HG03439 (cell line): ENCODE results near the gene LZTS2.
"Not testable (repeated sequence)": the region's sequence is repeated elsewhere in the genome, so short reads cannot be mapped to it uniquely, and the experiment has no call there.

Experiments used
- ATAC-seq: cut with Tn5 transposase; IDR thresholded peaks from one replicate; pipeline ENCODE4 v1.9.1; 2021; ENCODE audit warnings: mild to moderate bottlenecking, moderate library complexity; ENCODE audit not compliant: unreplicated experiment

Gene LZTS2, protein sequence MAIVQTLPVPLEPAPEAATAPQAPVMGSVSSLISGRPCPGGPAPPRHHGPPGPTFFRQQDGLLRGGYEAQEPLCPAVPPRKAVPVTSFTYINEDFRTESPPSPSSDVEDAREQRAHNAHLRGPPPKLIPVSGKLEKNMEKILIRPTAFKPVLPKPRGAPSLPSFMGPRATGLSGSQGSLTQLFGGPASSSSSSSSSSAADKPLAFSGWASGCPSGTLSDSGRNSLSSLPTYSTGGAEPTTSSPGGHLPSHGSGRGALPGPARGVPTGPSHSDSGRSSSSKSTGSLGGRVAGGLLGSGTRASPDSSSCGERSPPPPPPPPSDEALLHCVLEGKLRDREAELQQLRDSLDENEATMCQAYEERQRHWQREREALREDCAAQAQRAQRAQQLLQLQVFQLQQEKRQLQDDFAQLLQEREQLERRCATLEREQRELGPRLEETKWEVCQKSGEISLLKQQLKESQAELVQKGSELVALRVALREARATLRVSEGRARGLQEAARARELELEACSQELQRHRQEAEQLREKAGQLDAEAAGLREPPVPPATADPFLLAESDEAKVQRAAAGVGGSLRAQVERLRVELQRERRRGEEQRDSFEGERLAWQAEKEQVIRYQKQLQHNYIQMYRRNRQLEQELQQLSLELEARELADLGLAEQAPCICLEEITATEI

DNA sequence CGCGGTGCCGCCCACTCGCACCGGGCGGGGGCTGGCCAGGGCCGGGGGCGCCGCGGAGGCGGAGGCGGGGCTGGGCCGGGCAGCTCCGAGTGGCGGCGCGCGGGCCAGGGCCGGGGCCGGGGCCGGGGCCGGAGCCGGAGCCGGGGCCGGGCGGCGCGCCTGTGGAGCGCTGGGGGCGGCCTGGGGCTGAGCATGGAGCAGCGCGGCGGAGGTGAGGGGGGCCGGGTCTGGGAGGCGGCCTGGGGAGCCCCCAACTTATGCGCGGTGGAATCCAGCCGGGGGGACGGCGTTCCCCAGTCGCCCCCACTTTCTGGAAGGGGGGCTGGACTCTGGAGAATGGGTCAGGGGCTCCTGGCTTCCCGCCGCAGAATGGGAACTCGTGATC is at the start of gene LZTS2:
LZTS2 (plus strand) TSS at position 67 of the 385 bp plus-strand sequence. CDS start 2,731 bp downstream, outside the sequence.
- no peak for ATAC-seq

DNA sequence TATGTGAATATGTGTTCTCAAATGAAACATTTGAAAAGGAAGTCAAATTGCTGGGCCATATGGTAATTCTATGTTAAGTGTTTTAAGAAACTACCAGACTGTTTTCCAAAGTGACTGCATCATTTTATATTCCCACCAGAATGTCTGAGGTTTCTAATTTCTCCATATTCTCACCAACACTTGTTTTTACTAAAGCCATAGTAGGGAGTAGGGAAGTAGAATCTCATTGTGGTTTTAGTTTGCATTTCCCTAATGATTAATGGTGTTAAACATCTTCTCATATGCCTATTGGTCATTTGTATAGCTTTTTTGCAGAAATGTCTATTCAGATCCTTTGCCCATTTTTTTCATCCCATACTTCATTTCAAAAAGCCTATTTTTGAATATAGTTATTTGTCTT is 39.4 kb upstream of the LZTS2 start:
- no peak for ATAC-seq

DNA sequence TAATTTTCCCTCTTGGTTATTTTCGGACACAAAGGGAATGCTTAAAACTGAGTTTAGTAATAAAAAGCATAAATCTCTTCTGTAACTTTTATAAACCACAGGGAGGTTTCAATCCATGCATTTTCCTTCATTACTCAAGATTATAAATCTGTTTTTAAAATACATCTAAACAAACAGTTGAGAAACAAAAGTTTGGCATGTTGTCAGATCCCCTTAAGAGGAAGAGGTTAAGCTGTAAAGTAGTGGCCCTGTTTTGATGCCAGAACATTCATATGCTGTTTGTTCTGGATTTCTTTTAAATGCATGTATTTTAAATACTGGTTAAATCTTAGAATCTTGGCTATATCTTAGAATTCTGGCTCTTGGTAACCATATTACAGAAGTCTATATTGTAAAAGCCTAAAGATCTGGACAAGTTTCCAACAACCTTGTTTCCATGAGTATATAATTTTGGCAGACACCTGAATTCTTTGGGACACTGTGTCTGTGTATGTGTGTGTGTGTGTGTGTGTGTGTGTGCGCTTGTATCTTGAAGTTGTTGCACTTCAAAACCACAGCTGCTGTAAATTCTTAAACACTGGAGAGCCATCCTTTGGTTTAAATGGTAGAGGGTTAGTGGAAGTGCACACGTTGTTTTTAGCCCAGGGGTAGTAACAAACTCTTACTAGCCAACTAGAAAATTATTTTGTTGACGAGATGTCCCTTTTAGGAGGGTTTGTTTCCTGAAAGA is 37.1 kb upstream of the LZTS2 start:
- no peak for ATAC-seq

DNA sequence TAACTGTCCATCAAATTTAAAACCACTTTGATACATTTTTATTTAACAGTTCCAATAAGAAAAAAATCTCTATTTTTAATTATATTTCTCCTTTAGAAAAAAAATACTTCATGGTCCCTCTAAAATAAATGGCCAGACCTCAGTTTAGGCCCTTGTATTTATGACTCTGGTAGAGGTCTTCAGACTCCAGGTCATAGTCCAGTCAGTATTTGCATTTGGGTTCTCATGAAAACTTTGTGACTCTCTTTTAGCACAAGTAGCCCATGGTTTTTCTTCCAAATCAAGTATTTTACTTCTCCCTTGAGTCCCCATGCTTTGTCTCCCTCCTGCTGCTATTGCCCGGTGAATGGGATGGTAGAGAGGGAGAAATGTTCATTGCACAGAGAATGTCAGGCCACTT is 35.8 kb upstream of the LZTS2 start:
- ATAC-seq: no peak

DNA sequence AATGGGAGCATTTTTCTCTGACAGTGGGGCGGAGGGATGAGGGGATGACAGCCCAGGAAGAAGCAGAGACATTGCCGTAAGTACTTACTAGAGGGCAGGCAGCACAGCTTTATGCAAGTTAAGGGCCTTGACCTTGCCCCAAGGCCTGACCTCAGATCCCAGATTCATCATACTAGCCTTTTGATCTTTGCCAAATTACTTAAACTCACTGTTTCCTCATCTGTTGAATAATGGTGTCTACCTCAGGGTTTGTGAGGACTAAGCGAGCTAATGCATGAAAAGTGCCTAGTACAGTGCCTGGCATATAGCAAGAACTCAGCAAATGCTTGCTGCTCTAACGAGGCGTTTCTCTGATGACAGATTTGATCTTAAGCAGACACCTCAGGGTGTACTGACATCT is 33.8 kb upstream of the LZTS2 start:
- no peak for ATAC-seq

DNA sequence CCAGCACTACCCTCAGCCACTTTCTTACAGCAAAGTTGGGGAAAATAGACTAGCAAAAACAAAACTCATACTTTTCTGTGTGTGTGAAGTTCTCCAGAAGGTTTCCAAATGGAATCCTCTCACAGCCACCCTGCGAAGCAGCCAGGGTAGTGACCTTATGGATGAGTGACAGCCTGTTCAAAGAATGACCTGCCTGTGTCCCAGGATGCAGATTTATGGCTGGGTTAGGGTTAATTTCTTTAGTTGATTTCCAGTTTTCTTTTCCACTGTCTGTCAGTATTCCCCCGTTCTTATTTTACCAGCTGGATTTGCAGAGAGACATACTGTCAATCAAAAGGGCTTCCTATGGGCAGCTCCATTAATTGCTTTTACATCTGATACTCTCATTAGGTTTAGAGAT is 32.7 kb upstream of the LZTS2 start:
- ATAC-seq: no peak

DNA sequence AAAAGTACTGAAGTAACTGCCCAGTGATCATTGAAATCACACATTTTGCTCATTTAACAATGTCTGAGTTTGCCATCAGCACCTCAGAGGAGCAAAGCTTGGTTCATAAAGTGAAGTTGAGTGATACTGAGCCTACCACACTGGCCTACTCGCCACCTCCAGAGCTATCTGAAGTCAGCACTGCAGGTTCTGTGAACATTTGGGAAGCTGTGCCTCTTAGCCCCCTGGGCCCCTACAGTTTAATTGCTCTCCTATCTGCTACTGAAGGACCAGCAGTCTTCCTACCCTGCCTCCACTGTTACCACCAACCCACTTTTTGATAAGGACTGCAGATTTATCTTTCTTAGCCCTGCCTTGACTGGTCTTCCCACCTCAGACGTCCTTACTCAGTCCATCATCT is 32.3 kb upstream of the LZTS2 start:
- ATAC-seq: no peak

DNA sequence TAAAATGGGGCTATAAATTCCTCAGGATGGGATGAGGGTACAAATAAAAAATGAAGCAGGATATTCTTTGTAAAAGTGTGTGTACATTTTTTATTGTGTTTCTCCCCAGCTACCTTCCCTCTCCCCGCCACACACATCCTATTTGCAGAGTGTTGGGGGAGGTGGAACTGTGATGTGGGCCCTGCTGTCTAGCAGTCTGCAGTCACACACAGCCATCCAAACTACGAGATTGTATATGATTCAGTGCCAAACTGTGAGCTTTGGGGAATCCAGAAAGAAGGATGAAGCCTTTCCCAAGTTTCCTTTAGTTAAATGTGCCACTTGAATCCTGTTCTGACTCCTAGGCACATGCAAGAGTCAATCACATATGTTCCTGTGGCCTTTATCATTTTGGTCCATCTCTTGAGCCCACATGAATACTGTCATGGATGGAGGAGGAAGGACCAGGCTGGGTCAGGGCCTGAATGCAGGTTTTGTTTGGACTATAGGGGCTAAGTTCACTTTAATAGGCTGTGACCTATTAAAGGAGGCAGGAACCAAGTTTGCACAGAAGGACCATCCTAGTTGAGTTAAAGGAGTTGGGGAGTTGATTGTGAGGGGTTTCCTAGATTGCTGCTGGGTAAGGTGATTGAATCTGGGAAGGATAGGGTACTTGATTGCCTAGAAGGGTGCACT is 31.4 kb upstream of the LZTS2 start:
- no peak for ATAC-seq

DNA sequence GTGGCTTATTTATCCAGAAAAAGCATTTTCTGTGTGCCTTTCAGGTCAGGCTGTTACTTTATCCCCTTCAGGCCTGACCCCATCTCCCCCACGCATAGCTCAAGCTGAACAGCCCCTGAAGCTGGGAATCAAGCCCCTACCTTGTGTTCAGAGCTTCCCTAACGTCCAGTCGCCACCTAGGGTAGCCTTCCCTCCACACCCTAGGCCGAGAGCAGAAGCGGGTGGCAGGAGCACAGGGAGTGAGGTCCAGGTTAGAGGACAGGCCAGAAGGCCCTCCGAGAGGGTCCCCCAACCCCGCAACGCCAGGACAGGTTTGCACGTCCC is 30.8 kb upstream of the LZTS2 start:
- no peak for ATAC-seq

DNA sequence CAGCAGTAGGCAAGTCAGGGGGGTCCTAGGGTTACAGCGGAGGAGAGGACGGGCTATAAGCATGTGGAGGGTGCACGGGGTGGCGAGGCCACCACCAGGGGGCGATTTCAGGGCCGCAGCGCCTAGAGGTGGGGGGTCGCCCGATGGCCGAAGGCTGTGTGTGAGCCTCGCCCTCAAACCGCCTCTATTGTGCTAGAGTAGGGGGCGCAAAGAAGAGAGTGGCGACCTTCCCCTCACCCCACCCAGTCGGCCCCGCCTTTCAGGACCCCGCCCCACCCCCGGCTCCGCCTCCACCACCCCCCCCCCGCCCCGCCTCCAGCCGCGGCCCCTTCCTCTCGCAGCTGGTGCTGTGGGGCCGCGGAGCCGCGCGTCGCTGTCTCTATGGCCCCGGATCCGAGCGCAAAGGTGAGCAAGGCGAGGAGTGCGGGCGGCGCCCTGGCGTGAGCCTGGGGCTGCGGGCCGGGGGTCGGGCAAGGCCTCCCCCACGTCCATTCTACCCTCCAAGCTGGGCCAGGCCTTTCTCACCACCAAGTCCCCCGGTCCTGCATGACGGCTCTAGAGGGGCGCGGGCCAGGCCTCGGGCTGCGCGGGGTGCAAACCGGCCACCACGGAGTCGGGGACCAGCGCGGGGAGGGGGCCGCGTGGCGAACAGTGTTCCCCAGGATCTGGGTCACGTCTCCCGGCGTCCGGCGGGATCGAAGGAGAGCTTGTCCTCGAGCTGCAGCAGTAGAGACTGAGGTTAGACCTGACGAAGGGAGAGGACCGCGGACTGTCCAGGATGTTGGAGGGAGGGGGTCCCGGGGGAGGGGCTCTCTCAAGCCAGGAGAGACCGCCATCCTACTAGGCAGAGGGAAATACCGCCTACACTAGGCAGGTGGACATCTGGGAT is 30.2 kb upstream of the LZTS2 start, which contains the start of gene SEMA4G:
SEMA4G (plus strand) TSS at position 318 of the 889 bp plus-strand sequence. CDS start 3,409 bp downstream, outside the sequence.
- ATAC-seq: no peak

DNA sequence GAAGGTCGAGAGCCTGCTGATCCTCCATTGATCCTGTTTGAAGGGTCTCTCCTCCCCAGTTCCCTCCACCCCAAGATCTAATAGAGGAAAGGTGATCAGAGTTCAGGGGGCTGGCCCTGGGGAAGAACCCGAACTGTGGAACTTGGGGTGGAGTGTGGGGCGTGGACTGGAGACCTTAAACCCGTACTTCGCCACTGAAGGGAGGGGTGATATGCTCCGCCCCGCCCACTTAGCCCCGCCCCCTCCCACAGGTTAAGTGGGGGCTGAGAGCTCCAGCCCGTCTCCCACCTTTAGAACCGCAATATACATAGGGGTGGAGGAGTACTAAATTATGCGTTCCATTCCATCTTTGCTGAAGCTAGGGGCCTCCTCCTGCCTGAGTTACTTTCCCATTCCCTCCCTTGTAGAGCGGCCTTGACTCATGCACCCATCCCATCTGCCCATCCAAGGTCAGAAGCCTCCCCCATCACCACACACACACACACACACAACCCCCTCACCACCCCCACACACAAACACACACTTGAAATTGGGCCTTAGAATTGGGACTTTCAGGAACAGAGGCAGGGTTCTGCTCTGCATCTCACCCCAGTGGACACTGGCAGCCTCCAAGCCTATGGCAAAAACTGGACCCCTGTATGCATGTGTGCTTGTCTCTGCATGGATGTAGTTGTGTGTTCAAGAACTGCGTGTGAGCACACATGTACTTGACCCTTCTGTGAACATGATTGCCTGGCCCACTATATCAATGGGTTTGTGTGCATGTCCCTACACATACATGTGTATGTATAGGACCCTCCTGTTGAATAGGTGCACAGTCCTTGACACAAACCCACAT is 29.3 kb upstream of the LZTS2 start:
- ATAC-seq: no peak

DNA sequence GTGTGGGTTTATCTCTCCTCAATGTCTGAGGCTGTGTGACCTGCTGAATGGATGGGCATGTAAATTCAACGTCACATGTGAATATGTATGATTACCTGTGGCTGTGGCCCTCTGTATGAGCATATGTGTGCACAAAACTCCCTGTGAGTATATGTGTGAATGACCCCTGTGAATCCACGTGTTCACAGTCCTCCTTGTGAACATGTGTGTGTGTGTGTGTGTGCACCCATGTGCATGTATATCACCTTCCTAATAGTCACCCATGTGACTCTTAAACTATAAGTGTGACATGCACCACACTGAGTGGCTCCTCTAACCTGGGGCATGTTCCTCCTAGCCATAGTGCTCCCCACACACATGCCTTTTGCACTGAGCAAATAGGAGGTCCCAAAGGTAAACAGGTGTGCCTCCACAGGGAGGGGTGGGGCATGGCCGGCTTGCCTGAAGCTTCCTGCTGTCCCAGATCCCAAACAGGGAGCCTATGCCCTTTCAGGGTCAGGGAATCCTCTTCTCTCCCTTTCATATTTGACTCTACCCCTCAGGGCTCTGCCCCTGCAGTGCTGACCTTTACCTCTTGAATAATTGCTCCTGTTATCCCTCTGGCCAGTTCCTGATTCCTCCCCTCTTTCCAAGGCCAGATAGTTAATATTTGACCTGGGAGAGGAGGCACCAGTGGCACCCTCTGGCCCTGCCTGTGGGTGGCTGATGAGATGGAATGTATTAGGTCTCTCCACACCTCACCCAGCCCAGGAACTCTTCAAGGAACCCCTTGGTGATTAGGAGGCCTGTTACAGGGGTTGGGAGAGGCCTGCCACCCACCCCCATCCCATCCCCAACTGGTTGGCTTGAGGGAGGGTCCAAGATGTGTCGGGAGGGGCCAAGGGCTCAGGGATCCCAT is 28.4 kb upstream of the LZTS2 start:
- no peak for ATAC-seq

DNA sequence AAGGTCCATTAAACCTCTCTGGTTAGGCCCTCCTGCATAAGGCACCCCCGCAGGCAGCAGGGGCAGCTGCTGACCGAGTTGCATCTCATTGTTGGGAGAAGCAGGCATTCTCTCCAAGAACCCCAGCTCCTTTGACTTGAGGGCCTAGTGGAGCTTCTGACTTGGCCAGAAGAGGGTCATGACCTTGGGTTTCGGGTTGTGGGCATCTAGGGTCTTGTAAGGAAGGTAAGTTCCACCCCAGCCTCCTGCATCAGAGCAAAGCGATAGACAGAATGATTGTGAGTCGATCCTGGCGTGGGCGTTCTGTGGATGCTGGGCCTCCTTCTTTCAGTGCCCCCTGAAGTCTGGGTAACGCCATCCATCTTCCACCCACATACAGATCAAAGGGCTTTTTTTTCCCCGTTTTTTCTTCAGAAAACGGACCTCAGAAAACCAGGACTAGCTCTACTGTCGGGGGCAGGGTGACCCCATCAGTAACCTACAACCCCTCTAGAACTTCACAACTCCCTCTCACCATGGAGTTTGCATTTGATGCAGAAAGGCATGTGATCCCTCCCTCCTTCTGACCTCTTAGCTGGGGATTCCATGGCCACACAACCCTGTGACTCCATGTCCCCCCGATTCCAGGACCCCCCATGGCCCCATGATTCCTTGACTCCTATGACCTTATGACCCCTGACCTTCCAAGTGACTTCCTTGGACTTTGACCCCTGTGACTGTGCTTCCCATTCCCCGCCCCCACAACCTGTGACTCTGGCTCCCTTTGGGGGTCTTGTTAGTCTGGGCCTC is 27.3 kb upstream of the LZTS2 start:
- ATAC-seq: no peak

DNA sequence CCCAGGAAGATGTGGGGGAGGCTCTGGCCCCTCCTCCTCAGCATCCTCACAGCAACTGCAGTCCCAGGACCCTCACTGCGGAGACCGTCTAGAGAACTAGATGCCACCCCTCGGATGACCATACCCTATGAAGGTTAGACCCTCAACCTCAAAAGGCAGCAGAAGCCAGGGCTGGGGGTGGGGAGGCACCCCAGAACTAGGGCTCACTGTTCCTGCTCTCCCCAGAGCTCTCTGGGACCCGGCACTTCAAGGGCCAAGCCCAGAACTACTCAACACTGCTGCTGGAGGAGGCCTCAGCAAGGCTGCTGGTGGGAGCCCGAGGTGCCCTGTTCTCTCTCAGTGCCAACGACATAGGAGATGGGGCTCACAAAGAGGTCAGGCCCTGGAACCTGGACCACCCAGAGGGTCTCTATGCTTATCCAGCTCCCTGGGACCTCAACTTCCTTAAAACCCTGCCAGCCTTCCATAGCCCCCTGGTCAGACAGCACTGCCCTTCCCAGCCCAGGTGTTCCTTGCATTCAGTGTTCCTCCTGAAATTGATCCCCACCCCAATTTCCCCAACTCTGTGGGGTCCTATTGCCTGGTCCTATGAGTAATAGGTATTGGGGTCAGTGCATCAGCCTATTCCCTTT is 26.6 kb upstream of the LZTS2 start:
- ATAC-seq: no peak

DNA sequence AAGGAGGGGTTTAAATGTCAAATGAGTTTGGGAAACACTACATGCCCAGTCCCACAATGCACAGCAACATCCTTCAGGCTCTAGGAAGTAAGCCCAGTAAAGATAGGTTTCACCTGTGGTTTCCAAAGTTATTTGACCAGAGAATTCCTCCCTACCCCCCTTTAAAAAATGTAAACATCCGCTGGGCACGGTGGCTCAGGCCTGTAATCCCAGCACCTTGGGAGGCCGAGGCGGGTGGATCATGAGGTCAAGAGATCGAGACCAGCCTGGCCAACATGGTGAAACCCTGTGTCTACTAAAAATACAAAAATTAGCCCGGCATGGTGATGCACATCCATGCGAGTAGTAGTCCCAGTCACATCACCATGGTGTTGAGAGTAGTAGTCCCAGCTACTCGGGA is 24.2 kb upstream of the LZTS2 start:
- not testable (repeated sequence) for ATAC-seq

DNA sequence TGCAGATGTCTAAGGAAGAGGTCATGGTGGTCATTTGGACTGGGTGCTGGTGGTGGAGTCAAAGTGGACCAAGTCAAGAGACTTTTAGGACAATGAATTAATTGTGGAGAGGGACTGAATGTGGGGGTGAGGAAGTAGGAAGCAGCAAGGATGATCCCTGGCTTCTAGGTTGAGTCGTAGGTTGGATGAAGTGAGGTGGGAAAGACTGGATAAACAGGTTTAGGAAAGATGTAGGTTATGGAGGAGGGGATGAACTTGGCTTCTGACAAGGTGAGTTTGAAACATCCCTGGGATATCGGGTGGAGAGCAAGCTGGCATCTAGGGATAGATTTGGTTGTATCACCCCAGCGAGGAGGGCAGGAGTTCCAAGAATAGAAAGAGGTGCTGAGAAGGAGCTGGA is 22.7 kb upstream of the LZTS2 start:
- no peak for ATAC-seq

DNA sequence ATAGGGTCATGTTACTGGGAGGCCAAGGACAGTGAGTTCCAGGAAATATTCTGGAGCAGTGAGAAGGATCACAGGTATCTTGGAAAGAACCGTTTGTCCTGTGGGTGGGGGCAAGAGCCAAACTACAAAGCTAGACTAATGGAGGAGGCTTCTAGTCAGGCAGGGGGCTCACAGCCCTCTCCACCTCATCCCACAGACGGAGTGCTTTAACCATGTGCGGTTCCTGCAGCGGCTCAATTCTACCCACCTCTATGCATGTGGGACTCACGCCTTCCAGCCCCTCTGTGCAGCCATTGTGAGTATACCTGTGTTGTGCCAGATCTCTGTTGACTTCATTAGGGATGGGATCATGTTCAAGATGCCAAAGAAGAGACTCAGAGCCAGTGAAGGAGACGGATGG is 22.2 kb upstream of the LZTS2 start:
- no peak for ATAC-seq
